Activated B cell treated with CpG ODN at 0.5 μM for 24 hours (primary cell): ENCODE data around the gene CPEB1. TPM values are rescaled to one million over a fixed set of nuclear protein-coding genes. Genes with fewer than 3 reads are reported as not detected.

Experiments
- ATAC-seq: fragments of 200-7000 bp; cut with Tn5 transposase; one replicate; pipeline ENCODE4 v1.10.0; 2021; ENCODE audit warnings: low read depth, mild to moderate bottlenecking, moderate library complexity
- CTCF ChIA-PET: fragments of 350-600 bp; sonication (Branson Sonifier 250); formaldehyde crosslinking; loops from one replicate; lab custom pipeline; 2021; ENCODE audit warnings: antibody characterized with exemption; lab: Charles Lee
- POLR2A ChIA-PET: fragments of 350-600 bp; sonication (Branson Sonifier 250); formaldehyde crosslinking; loops from one replicate; lab custom pipeline; 2021; ENCODE audit warnings: antibody characterized with exemption; lab: Charles Lee
- DNase-seq: peaks from one replicate; pipeline ENCODE4 v3.0.0; 2022
- H3K27ac Mint-ChIP-seq: one replicate; pipeline ENCODE4 v1.8.0; 2020; ENCODE audit warnings: mixed read lengths
- H3K27me3 Mint-ChIP-seq: one replicate; pipeline ENCODE4 v1.8.0; 2021; ENCODE audit warnings: mixed read lengths
- H3K36me3 Mint-ChIP-seq: one replicate; pipeline ENCODE4 v1.8.0; 2021; ENCODE audit warnings: low read depth, mixed read lengths
- H3K4me1 Mint-ChIP-seq: one replicate; pipeline ENCODE4 v1.8.0; 2021; ENCODE audit warnings: mixed read lengths
- H3K4me3 Mint-ChIP-seq: one replicate; pipeline ENCODE4 v1.8.0; 2020; ENCODE audit warnings: mild to moderate bottlenecking, mixed read lengths
- H3K9me3 Mint-ChIP-seq: one replicate; pipeline ENCODE4 v1.8.0; 2020; ENCODE audit warnings: mixed read lengths
- CTCF ChIP-seq: fragments of 200-600 bp; IDR thresholded peaks from one replicate; pipeline ENCODE4 v1.8.0; 2022; ENCODE audit warnings: antibody characterized with exemption, mild to moderate bottlenecking
- intact Hi-C: fragments of 100-400 bp; cut with micrococcal nuclease; formaldehyde crosslinking; loops from one replicate; pipeline ENCODE4 v1.15.1; 2024
- total RNA-seq: library from RNA; stranded (reverse); gene quantifications from 2 replicates; pipeline ENCODE4 v1.2.3, GENCODE V29; 2022

Gene CPEB1
- total RNA-seq, 1 donor from 2014 or later, result not detected

- Mint-ChIP-seq H3K27ac (no peak overlapping the region), H3K4me3 (no peak overlapping the region), H3K9me3 (no peaks in the 10 kb centered on the region), H3K36me3 (no peaks in the 10 kb centered on the region), H3K4me1 (no peaks in the 10 kb centered on the region), H3K27me3 (peaks cover 24% of the 10 kb centered on the region)
- ATAC-seq (no peak), DNase-seq (no peak)
- intact Hi-C loops, result no loop called here
- ChIA-PET CTCF (no interaction called here), POLR2A (no interaction called here)
- TF ChIP-seq CTCF, result no peak
Observed at GRCh38 chr15:82585072-82585471, 62.1 kb downstream of the CPEB1 start.

GRCh38 chr15:82580713-82581112 is 66.5 kb downstream of the CPEB1 start:
- CTCF ChIA-PET, result no interaction called here
- no peak for DNase-seq
- intact Hi-C loops, result no loop called here
- Mint-ChIP-seq H3K4me3 (no peak overlapping the region), H3K4me1 (no peaks in the 10 kb centered on the region), H3K27me3 (peaks cover 24% of the 10 kb centered on the region), H3K9me3 (no peaks in the 10 kb centered on the region), H3K36me3 (no peaks in the 10 kb centered on the region), H3K27ac (no peak overlapping the region)
- POLR2A ChIA-PET, result no interaction called here
- no peak for TF ChIP-seq CTCF
- no peak for ATAC-seq

GRCh38 chr15:82575335-82575734 is 71.8 kb downstream of the CPEB1 start:
- ATAC-seq, result no peak
- Mint-ChIP-seq H3K4me3 (no peak overlapping the region), H3K36me3 (no peaks in the 10 kb centered on the region), H3K27ac (no peak overlapping the region), H3K9me3 (no peaks in the 10 kb centered on the region), H3K4me1 (no peaks in the 10 kb centered on the region), H3K27me3 (peaks cover 19% of the 10 kb centered on the region)
- intact Hi-C loops, result no loop called here
- no peak for DNase-seq
- ChIA-PET CTCF (no interaction called here), POLR2A (no interaction called here)
- TF ChIP-seq CTCF, result no peak

GRCh38 chr15:82572986-82573385 is 74.2 kb downstream of the CPEB1 start:
- intact Hi-C loops, result no loop called here
- H3K4me1 Mint-ChIP-seq, result no peaks in the 10 kb centered on the region
- no peak for DNase-seq
- POLR2A ChIA-PET, result no interaction called here
- CTCF ChIA-PET, result no interaction called here
- no peaks in the 10 kb centered on the region for H3K36me3 Mint-ChIP-seq
- no peak for ATAC-seq
- H3K9me3 Mint-ChIP-seq, result no peaks in the 10 kb centered on the region
- H3K4me3 Mint-ChIP-seq, result no peak overlapping the region
- H3K27ac Mint-ChIP-seq, result no peak overlapping the region
- TF ChIP-seq CTCF, result no peak
- peaks cover 19% of the 10 kb centered on the region for H3K27me3 Mint-ChIP-seq

GRCh38 chr15:82572311-82572710 is 74.9 kb downstream of the CPEB1 start:
- no peaks in the 10 kb centered on the region for H3K9me3 Mint-ChIP-seq
- ChIA-PET POLR2A (interaction anchor here (0.6 kb wide), 1 partner anchor 136 kb away, joined by 8 read pairs; no protein-coding TSS in a partner anchor), CTCF (no interaction called here)
- intact Hi-C loops, result no loop called here
- no peaks in the 10 kb centered on the region for H3K36me3 Mint-ChIP-seq
- peaks cover 19% of the 10 kb centered on the region for H3K27me3 Mint-ChIP-seq
- DNase-seq (no peak), ATAC-seq (no peak)
- no peaks in the 10 kb centered on the region for H3K4me1 Mint-ChIP-seq
- no peak overlapping the region for H3K4me3 Mint-ChIP-seq
- H3K27ac Mint-ChIP-seq, result no peak overlapping the region
- TF ChIP-seq CTCF, result no peak
